WTC11 (cell line): Measurements from ENCODE around the gene LENG1. TPM values are rescaled to one million over a fixed set of nuclear protein-coding genes. Genes with fewer than 3 reads are reported as not detected.

ENCODE experiments used
- ATAC-seq: fragments of 200-7000 bp; cut with Tn5 transposase; 2 replicates; pipeline ENCODE4 v1.10.0; 2021; ENCODE audit warnings: mild to moderate bottlenecking, moderate library complexity
- Bru-seq: library from RNA; stranded (reverse); fragments of 400-500 nt; gene quantifications from one replicate; lab custom pipeline; 2021; lab: Mats Ljungman, UMichigan
- CTCF ChIA-PET: fragments of 300-600 bp; sonication (Branson Sonifier 250); formaldehyde crosslinking; loops from one replicate; lab custom pipeline; 2021; ENCODE audit warnings: antibody characterized with exemption; lab: Charles Lee
- POLR2A ChIA-PET: fragments of 350-600 bp; sonication (Branson Sonifier 250); formaldehyde crosslinking; loops from one replicate; lab custom pipeline; 2021; ENCODE audit warnings: antibody characterized with exemption; lab: Charles Lee
- DNase-seq: peaks from one replicate; pipeline ENCODE4 v3.0.0; 2021; ENCODE audit warnings: low spot score
- H3K27ac Mint-ChIP-seq: 2 replicates; pipeline ENCODE4 v1.8.0; 2021; ENCODE audit warnings: mixed read lengths
- H3K27me3 Mint-ChIP-seq: 2 replicates; pipeline ENCODE4 v1.8.0; 2021; ENCODE audit warnings: low read depth, mild to moderate bottlenecking, moderate library complexity, mixed read lengths
- H3K36me3 Mint-ChIP-seq: 2 replicates; pipeline ENCODE4 v1.8.0; 2021; ENCODE audit warnings: mixed read lengths
- H3K4me1 Mint-ChIP-seq: 2 replicates; pipeline ENCODE4 v1.8.0; 2022; ENCODE audit warnings: mixed read lengths
- H3K4me3 Mint-ChIP-seq: 2 replicates; pipeline ENCODE4 v1.8.0; 2021; ENCODE audit warnings: mild to moderate bottlenecking, moderate library complexity, mixed read lengths
- H3K9me3 Mint-ChIP-seq: 2 replicates; pipeline ENCODE4 v1.8.0; 2021; ENCODE audit warnings: mixed read lengths
- CREB1 ChIP-seq: sonication (generic); formaldehyde crosslinking; IDR thresholded peaks from 2 replicates; pipeline ENCODE4 v1.8.0; 2023; ENCODE audit warnings: mild to moderate bottlenecking, missing genetic modification reagents
- CREM ChIP-seq: sonication (generic); formaldehyde crosslinking; IDR thresholded peaks from 2 replicates; pipeline ENCODE4 v1.8.1; 2022; ENCODE audit warnings: mild to moderate bottlenecking, missing genetic modification reagents, moderate library complexity
- CTCF ChIP-seq: fragments of 200-600 bp; IDR thresholded peaks from 2 replicates; pipeline ENCODE4 v1.8.0; 2022; ENCODE audit warnings: antibody characterized with exemption
- FOXK1 ChIP-seq: sonication (generic); formaldehyde crosslinking; IDR thresholded peaks from 2 replicates; pipeline ENCODE4 v1.8.0; 2022; ENCODE audit warnings: mild to moderate bottlenecking, moderate library complexity, missing genetic modification reagents
- MXD4 ChIP-seq: fragments of 250-450 bp; sonication (Bioruptor Pico); IDR thresholded peaks from 2 replicates; pipeline ENCODE4 v1.8.0; 2021; ENCODE audit warnings: mild to moderate bottlenecking, moderate library complexity, borderline replicate concordance
- NFYB ChIP-seq: sonication (generic); formaldehyde crosslinking; conservative IDR thresholded peaks from 2 replicates; pipeline ENCODE4 v1.8.0; 2022; ENCODE audit warnings: low read depth, missing genetic modification reagents
- SMAD3 ChIP-seq: sonication (generic); formaldehyde crosslinking; IDR thresholded peaks from 2 replicates; pipeline ENCODE4 v1.8.0; 2022; ENCODE audit warnings: missing genetic modification reagents, mild to moderate bottlenecking, borderline replicate concordance
- long read RNA-seq, 3 experiments: library from RNA in 1 of 3; library from capped mRNA in 1 of 3; library from polyadenylated mRNA in 1 of 3; unstranded in 2 of 3; stranded (forward) in 1 of 3; transcript quantifications; one replicate each; pipeline ENCODE4 v2.0.0, GENCODE V29; 2021
- total RNA-seq: library from RNA; stranded (reverse); gene quantifications from 3 replicates; pipeline ENCODE4 v1.2.3, GENCODE V29; 2021
- TF ChIP-seq, protein P1 (sequence below): sonication (generic); formaldehyde crosslinking; IDR thresholded peaks from 2 replicates; pipeline ENCODE4 v1.8.0; 2023; ENCODE audit warnings: missing genetic modification reagents, mild to moderate bottlenecking, borderline replicate concordance
- TF ChIP-seq, protein P2 (sequence below): fragments of 250-450 bp; sonication (Bioruptor Pico); IDR thresholded peaks from 2 replicates; pipeline ENCODE4 v1.9.0; 2021; ENCODE audit warnings: mild to moderate bottlenecking, borderline replicate concordance
- TF ChIP-seq, protein P3 (sequence below): sonication (generic); formaldehyde crosslinking; IDR thresholded peaks from 2 replicates; pipeline ENCODE4 v1.8.0; 2022; ENCODE audit warnings: mild to moderate bottlenecking, missing genetic modification reagents
- TF ChIP-seq, protein P4 (sequence below): sonication (generic); formaldehyde crosslinking; IDR thresholded peaks from 2 replicates; pipeline ENCODE4 v1.8.0; 2023; ENCODE audit warnings: mild to moderate bottlenecking, missing genetic modification reagents
- TF ChIP-seq, protein P5 (sequence below): fragments of 250-450 bp; sonication (Bioruptor Pico); IDR thresholded peaks from 2 replicates; pipeline ENCODE4 v1.9.0; 2021; ENCODE audit warnings: moderate library complexity, mild to moderate bottlenecking, inconsistent platforms, borderline replicate concordance
- TF ChIP-seq, protein P6 (sequence below): sonication (generic); formaldehyde crosslinking; IDR thresholded peaks from 2 replicates; pipeline ENCODE4 v1.8.1; 2022; ENCODE audit warnings: missing genetic modification reagents, borderline replicate concordance
- TF ChIP-seq, protein P7 (sequence below): fragments of 250-450 bp; sonication (Bioruptor Pico); IDR thresholded peaks from 2 replicates; pipeline ENCODE4 v1.8.0; 2021; ENCODE audit warnings: mild to moderate bottlenecking

LENG1 gene
- total RNA-seq (4.6 to 5.4 TPM (median 4.9 TPM) in 3 replicates), Bru-seq, nascent RNA (percentile 63 among the genes with signal in this experiment)
- long read RNA-seq, experiment 1, transcript LENG1-201 (4 exons, 1,542 nt): major isoform, 11 of 11 reads
- long read RNA-seq, experiment 1, partial matches to known transcripts: 0 of 11 reads
- long read RNA-seq, experiment 1, other reads (novel, unspliced or antisense): 0 of 11 reads
- long read RNA-seq, experiment 2, transcript LENG1-201 (4 exons, 1,542 nt): major isoform, 12 of 13 reads
- long read RNA-seq, experiment 2, partial matches to known transcripts: 1 of 13 reads
- long read RNA-seq, experiment 2, other reads (novel, unspliced or antisense): 0 of 13 reads
- long read RNA-seq, experiment 3, transcript LENG1-201 (4 exons, 1,542 nt): major isoform, 38 of 39 reads
- long read RNA-seq, experiment 3, partial matches to known transcripts: 1 of 39 reads
- long read RNA-seq, experiment 3, other reads (novel, unspliced or antisense): 0 of 39 reads

- CTCF ChIA-PET: interaction anchor here (0.8 to 1.9 kb wide), 7 partner anchors 14 to 247 kb away, joined by 3 to 6 read pairs (median 5); partner anchors contain the start of gene MBOAT7
- TF ChIP-seq FOXK1 (CRISPR knock-in tag) (peak; percentile 23; the same call in 1 of the 2 replicates), NFYB (CRISPR knock-in tag) (peak; percentile 98), CTCF (no peak), MXD4 (no peak), CREB1 (CRISPR knock-in tag) (no peak), SMAD3 (CRISPR knock-in tag) (peak; percentile 59; the same call in 1 of the 2 replicates), CREM (no peak)
- TF ChIP-seq, protein P1, sequence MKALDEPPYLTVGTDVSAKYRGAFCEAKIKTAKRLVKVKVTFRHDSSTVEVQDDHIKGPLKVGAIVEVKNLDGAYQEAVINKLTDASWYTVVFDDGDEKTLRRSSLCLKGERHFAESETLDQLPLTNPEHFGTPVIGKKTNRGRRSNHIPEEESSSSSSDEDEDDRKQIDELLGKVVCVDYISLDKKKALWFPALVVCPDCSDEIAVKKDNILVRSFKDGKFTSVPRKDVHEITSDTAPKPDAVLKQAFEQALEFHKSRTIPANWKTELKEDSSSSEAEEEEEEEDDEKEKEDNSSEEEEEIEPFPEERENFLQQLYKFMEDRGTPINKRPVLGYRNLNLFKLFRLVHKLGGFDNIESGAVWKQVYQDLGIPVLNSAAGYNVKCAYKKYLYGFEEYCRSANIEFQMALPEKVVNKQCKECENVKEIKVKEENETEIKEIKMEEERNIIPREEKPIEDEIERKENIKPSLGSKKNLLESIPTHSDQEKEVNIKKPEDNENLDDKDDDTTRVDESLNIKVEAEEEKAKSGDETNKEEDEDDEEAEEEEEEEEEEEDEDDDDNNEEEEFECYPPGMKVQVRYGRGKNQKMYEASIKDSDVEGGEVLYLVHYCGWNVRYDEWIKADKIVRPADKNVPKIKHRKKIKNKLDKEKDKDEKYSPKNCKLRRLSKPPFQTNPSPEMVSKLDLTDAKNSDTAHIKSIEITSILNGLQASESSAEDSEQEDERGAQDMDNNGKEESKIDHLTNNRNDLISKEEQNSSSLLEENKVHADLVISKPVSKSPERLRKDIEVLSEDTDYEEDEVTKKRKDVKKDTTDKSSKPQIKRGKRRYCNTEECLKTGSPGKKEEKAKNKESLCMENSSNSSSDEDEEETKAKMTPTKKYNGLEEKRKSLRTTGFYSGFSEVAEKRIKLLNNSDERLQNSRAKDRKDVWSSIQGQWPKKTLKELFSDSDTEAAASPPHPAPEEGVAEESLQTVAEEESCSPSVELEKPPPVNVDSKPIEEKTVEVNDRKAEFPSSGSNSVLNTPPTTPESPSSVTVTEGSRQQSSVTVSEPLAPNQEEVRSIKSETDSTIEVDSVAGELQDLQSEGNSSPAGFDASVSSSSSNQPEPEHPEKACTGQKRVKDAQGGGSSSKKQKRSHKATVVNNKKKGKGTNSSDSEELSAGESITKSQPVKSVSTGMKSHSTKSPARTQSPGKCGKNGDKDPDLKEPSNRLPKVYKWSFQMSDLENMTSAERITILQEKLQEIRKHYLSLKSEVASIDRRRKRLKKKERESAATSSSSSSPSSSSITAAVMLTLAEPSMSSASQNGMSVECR (CRISPR knock-in tag): peak; percentile 55; the same call in 1 of the 2 replicates
- TF ChIP-seq, protein P2, sequence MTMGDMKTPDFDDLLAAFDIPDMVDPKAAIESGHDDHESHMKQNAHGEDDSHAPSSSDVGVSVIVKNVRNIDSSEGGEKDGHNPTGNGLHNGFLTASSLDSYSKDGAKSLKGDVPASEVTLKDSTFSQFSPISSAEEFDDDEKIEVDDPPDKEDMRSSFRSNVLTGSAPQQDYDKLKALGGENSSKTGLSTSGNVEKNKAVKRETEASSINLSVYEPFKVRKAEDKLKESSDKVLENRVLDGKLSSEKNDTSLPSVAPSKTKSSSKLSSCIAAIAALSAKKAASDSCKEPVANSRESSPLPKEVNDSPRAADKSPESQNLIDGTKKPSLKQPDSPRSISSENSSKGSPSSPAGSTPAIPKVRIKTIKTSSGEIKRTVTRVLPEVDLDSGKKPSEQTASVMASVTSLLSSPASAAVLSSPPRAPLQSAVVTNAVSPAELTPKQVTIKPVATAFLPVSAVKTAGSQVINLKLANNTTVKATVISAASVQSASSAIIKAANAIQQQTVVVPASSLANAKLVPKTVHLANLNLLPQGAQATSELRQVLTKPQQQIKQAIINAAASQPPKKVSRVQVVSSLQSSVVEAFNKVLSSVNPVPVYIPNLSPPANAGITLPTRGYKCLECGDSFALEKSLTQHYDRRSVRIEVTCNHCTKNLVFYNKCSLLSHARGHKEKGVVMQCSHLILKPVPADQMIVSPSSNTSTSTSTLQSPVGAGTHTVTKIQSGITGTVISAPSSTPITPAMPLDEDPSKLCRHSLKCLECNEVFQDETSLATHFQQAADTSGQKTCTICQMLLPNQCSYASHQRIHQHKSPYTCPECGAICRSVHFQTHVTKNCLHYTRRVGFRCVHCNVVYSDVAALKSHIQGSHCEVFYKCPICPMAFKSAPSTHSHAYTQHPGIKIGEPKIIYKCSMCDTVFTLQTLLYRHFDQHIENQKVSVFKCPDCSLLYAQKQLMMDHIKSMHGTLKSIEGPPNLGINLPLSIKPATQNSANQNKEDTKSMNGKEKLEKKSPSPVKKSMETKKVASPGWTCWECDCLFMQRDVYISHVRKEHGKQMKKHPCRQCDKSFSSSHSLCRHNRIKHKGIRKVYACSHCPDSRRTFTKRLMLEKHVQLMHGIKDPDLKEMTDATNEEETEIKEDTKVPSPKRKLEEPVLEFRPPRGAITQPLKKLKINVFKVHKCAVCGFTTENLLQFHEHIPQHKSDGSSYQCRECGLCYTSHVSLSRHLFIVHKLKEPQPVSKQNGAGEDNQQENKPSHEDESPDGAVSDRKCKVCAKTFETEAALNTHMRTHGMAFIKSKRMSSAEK: no peak
- TF ChIP-seq, protein P3, sequence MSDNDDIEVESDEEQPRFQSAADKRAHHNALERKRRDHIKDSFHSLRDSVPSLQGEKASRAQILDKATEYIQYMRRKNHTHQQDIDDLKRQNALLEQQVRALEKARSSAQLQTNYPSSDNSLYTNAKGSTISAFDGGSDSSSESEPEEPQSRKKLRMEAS (CRISPR knock-in tag): peak; percentile 84; the same call in 1 of the 2 replicates
- TF ChIP-seq, protein P4, sequence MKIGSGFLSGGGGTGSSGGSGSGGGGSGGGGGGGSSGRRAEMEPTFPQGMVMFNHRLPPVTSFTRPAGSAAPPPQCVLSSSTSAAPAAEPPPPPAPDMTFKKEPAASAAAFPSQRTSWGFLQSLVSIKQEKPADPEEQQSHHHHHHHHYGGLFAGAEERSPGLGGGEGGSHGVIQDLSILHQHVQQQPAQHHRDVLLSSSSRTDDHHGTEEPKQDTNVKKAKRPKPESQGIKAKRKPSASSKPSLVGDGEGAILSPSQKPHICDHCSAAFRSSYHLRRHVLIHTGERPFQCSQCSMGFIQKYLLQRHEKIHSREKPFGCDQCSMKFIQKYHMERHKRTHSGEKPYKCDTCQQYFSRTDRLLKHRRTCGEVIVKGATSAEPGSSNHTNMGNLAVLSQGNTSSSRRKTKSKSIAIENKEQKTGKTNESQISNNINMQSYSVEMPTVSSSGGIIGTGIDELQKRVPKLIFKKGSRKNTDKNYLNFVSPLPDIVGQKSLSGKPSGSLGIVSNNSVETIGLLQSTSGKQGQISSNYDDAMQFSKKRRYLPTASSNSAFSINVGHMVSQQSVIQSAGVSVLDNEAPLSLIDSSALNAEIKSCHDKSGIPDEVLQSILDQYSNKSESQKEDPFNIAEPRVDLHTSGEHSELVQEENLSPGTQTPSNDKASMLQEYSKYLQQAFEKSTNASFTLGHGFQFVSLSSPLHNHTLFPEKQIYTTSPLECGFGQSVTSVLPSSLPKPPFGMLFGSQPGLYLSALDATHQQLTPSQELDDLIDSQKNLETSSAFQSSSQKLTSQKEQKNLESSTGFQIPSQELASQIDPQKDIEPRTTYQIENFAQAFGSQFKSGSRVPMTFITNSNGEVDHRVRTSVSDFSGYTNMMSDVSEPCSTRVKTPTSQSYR (CRISPR knock-in tag): no peak
- TF ChIP-seq, protein P5, sequence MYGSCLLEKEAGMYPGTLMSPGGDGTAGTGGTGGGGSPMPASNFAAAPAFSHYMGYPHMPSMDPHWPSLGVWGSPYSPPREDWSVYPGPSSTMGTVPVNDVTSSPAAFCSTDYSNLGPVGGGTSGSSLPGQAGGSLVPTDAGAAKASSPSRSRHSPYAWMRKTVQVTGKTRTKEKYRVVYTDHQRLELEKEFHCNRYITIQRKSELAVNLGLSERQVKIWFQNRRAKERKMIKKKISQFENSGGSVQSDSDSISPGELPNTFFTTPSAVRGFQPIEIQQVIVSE: no peak
- TF ChIP-seq, protein P6, sequence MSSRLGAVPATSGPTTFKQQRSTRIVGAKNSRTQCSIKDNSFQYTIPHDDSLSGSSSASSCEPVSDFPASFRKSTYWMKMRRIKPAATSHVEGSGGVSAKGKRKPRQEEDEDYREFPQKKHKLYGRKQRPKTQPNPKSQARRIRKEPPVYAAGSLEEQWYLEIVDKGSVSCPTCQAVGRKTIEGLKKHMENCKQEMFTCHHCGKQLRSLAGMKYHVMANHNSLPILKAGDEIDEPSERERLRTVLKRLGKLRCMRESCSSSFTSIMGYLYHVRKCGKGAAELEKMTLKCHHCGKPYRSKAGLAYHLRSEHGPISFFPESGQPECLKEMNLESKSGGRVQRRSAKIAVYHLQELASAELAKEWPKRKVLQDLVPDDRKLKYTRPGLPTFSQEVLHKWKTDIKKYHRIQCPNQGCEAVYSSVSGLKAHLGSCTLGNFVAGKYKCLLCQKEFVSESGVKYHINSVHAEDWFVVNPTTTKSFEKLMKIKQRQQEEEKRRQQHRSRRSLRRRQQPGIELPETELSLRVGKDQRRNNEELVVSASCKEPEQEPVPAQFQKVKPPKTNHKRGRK (CRISPR knock-in tag): no peak
- TF ChIP-seq, protein P7, sequence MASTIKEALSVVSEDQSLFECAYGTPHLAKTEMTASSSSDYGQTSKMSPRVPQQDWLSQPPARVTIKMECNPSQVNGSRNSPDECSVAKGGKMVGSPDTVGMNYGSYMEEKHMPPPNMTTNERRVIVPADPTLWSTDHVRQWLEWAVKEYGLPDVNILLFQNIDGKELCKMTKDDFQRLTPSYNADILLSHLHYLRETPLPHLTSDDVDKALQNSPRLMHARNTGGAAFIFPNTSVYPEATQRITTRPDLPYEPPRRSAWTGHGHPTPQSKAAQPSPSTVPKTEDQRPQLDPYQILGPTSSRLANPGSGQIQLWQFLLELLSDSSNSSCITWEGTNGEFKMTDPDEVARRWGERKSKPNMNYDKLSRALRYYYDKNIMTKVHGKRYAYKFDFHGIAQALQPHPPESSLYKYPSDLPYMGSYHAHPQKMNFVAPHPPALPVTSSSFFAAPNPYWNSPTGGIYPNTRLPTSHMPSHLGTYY (CRISPR knock-in tag): 0 out of 2 replicates have a peak, but pooled peaks have one; percentile 20
These were observed at the start of gene LENG1 for GRCh38 chr19:54159352-54160181. LENG1 (minus strand) TSS chr19:54159721; CDS start chr19:54159695, 26 bp downstream.

More at GRCh38 chr19:54159352-54160181, at the start of gene LENG1:
- Mint-ChIP-seq H3K9me3 (no peaks in the 10 kb centered on the region), H3K4me1 (peaks cover 35% of the 10 kb centered on the region), H3K36me3 (peaks cover 20% of the 10 kb centered on the region), H3K27me3 (peaks cover 24% of the 10 kb centered on the region), H3K4me3 (peak within 1 kb of the TSS; percentile 100), H3K27ac (peak within 1 kb of the TSS; percentile 99)
- peak; percentile 99 for DNase-seq
- POLR2A ChIA-PET: interaction anchor here (1.0 to 2.2 kb wide), 5 partner anchors 10 to 252 kb away, joined by 3 to 10 read pairs (median 3); partner anchors contain the start of genes CNOT3 and TSEN34
- ATAC-seq: peak; percentile 80
